ENCODE data around the gene LCE1D.

Gene LCE1D

GRCh38 chr1:152811050-152811449, 14.5 kb downstream of the LCE1D start:
- TF ChIP-seq, protein P1, sequence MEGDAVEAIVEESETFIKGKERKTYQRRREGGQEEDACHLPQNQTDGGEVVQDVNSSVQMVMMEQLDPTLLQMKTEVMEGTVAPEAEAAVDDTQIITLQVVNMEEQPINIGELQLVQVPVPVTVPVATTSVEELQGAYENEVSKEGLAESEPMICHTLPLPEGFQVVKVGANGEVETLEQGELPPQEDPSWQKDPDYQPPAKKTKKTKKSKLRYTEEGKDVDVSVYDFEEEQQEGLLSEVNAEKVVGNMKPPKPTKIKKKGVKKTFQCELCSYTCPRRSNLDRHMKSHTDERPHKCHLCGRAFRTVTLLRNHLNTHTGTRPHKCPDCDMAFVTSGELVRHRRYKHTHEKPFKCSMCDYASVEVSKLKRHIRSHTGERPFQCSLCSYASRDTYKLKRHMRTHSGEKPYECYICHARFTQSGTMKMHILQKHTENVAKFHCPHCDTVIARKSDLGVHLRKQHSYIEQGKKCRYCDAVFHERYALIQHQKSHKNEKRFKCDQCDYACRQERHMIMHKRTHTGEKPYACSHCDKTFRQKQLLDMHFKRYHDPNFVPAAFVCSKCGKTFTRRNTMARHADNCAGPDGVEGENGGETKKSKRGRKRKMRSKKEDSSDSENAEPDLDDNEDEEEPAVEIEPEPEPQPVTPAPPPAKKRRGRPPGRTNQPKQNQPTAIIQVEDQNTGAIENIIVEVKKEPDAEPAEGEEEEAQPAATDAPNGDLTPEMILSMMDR (conservative IDR thresholded peaks at IDR 0.05; ENCODE audit: control insufficient read depth, insufficient read depth, low read depth, low read length), result no peak
- no peak for DNase-seq (ENCODE audit: low read depth)
- no peak overlapping the region for H3K4me3 ChIP-seq (ENCODE audit: control insufficient read depth, low read depth, low read length)

GRCh38 chr1:152811671-152812070, 15.2 kb downstream of the LCE1D start, which contains the start of gene LCE1B:
LCE1B (plus strand) TSS chr1:152811971; CDS start chr1:152812447, 476 bp downstream.
- TF ChIP-seq, protein P1 (conservative IDR thresholded peaks at IDR 0.05; ENCODE audit: control insufficient read depth, insufficient read depth, low read depth, low read length), result no peak
- no peak within 1 kb of the TSS for H3K4me3 ChIP-seq (ENCODE audit: control insufficient read depth, low read depth, low read length)
- DNase-seq (ENCODE audit: low read depth), result no peak

DNA sequence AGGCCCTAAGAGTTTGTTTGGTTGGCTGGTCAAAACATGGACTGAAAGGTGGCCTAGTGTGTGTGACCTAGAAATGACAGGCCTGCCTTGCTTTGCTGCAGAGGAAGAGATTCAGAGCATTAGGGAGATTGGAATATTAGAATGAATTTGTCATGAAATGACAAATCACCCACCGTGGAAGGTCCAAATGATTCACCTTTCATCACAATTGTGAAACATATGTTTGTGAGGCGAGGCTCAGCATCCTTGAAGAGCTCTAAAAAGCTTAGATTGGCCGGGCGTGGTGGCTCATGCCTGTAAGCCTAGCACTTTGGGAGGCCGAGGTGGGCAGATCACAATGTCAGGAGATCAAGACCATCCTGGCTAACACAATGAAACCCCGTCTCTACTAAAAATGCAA, 20.8 kb downstream of the LCE1D start:
- DNase-seq (ENCODE audit: low read depth), result peak; percentile 19
- no peak overlapping the region for H3K4me3 ChIP-seq (ENCODE audit: control insufficient read depth, low read depth, low read length)
- TF ChIP-seq, protein P1 (conservative IDR thresholded peaks at IDR 0.05; ENCODE audit: control insufficient read depth, insufficient read depth, low read depth, low read length), result no peak

- peak; percentile 65 for DNase-seq (ENCODE audit: low read depth)
- TF ChIP-seq, protein P1 (conservative IDR thresholded peaks at IDR 0.05; ENCODE audit: control insufficient read depth, insufficient read depth, low read depth, low read length), result peak; percentile 45
- H3K4me3 ChIP-seq (ENCODE audit: control insufficient read depth, low read depth, low read length), result no peak overlapping the region
Measured at GRCh38 chr1:152823294-152823693, 26.8 kb downstream of the LCE1D start.

GRCh38 chr1:152824964-152825363, 28.4 kb downstream of the LCE1D start:
- no peak overlapping the region for H3K4me3 ChIP-seq (ENCODE audit: control insufficient read depth, low read depth, low read length)
- DNase-seq (ENCODE audit: low read depth), result no peak
- TF ChIP-seq, protein P1 (conservative IDR thresholded peaks at IDR 0.05; ENCODE audit: control insufficient read depth, insufficient read depth, low read depth, low read length), result no peak

DNA sequence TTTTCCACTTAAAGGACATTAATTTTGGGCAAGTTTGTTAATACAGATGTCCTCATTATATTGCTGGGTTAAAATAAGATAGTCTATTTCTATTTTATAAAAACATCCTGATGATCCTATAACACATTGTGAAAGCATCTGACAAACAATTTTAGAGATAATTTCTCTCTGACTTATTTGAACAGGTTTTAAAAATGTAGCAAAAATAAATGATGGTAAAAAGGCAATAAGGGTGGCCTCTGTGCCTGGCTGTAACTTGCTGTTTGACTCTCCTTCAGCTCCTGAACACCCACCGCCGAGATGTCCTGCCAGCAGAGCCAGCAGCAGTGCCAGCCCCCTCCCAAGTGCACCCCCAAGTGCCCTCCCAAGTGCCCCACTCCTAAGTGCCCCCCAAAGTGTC, 30.7 kb downstream of the LCE1D start, which contains the start of gene LCE1A:
LCE1A (plus strand) TSS at position 301 of the 400 bp plus-strand sequence; CDS start at position 301, 0 bp downstream.
- DNase-seq (ENCODE audit: low read depth), result no peak
- no peak within 1 kb of the TSS for H3K4me3 ChIP-seq (ENCODE audit: control insufficient read depth, low read depth, low read length)
- TF ChIP-seq, protein P1 (conservative IDR thresholded peaks at IDR 0.05; ENCODE audit: control insufficient read depth, insufficient read depth, low read depth, low read length), result no peak

DNA sequence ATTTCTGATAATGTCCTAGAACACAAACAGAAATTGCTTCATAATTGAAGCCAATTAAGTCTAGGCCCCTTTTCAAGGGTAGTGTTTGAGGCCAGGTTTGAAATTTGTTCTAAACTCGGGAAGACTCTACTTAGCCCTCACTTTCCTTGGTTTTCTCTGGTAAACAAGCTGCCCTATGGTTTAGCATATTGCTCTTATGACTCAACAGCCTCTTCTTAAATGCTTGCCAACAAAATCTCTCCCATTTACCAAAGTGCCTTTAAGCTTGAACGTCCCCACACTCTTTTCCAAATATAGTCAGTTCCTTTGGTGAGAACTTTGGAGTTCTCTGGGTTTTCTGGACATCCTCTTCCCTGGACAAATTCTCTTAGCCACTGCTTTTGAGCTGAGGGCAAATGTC, 40.3 kb downstream of the LCE1D start:
- TF ChIP-seq, protein P1 (conservative IDR thresholded peaks at IDR 0.05; ENCODE audit: control insufficient read depth, insufficient read depth, low read depth, low read length), result no peak
- no peak overlapping the region for H3K4me3 ChIP-seq (ENCODE audit: control insufficient read depth, low read depth, low read length)
- DNase-seq (ENCODE audit: low read depth), result peak; percentile 8
